ENCODE data around the gene TSPAN9. TPM values are rescaled to one million over a fixed set of nuclear protein-coding genes. Genes with fewer than 3 reads are reported as not detected.

TSPAN9 gene
- total and polyA plus RNA-seq, 10 of the 15 experiments (the other 5 are each of a cell fraction or from before 2014, with no cell fraction given), result 0.03 to 1.0 (median 0.12) TPM; not detected in 5

DNA sequence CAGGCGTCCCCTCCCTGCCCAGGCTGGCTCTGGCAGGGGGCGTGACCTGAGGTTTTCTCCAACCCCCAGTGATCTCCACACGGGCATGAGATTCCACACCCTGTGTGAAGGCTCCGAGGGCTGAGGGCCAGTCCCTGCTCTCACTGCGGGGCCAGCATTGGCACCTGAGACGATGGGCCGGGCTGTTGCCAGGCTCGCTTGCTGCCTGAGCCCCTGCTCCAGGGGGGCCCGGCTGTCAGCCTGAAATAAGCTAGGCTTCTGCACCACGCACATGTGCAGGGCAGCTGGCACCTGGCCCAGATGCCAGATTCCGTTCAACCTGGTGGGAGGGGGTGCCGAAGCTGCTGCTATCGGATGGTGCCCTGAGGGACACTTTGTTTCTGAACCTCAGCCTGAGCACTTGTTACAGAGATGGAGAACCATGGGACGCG, 217.3 kb downstream of the TSPAN9 start (continued):
- TF ChIP-seq, protein P1, sequence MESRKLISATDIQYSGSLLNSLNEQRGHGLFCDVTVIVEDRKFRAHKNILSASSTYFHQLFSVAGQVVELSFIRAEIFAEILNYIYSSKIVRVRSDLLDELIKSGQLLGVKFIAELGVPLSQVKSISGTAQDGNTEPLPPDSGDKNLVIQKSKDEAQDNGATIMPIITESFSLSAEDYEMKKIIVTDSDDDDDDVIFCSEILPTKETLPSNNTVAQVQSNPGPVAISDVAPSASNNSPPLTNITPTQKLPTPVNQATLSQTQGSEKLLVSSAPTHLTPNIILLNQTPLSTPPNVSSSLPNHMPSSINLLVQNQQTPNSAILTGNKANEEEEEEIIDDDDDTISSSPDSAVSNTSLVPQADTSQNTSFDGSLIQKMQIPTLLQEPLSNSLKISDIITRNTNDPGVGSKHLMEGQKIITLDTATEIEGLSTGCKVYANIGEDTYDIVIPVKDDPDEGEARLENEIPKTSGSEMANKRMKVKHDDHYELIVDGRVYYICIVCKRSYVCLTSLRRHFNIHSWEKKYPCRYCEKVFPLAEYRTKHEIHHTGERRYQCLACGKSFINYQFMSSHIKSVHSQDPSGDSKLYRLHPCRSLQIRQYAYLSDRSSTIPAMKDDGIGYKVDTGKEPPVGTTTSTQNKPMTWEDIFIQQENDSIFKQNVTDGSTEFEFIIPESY (IDR thresholded peaks at IDR 0.05), result no peak

- Histone ChIP-seq H3K4me3 (no peak overlapping the region), H3K9ac (ENCODE audit: control insufficient read depth, insufficient read depth, low read length) (no peak overlapping the region), H3K27ac (ENCODE audit: control insufficient read depth, insufficient read depth) (no peak overlapping the region), H4K20me1 (ENCODE audit: control insufficient read depth, insufficient read depth) (no peaks in the 10 kb centered on the region), H3K27me3 (replicated peaks in 1 of 2; ENCODE audit: control insufficient read depth in 2 of 2, insufficient read depth in 2 of 2, low read length in 1 of 2) (peaks cover 0 to 4% of the 10 kb centered on the region in 2 experiments; a peak in 3 of 4 replicates), H3K4me1 (ENCODE audit: control insufficient read depth, insufficient read depth, low read length) (no peaks in the 10 kb centered on the region), H3K79me2 (ENCODE audit: control insufficient read depth, insufficient read depth, low read length) (no peaks in the 10 kb centered on the region), H3K9me3 (replicated peaks; ENCODE audit: control insufficient read depth, insufficient read depth, low read length) (no peaks in the 10 kb centered on the region), H2AFZ (ENCODE audit: control insufficient read depth, low read depth, low read length) (no peak overlapping the region), H3K36me3 (ENCODE audit: control insufficient read depth in 2 of 2, insufficient read depth in 2 of 2, low read length in 1 of 2) (no peaks in the 10 kb centered on the region), H3K4me2 (ENCODE audit: control insufficient read depth, insufficient read depth) (no peak overlapping the region)
- ChIA-PET POLR2A (no interaction called here), RAD21 (ENCODE audit: unreplicated experiment) (no interaction called here), SMC1A (ENCODE audit: uncharacterized antibody, unreplicated experiment) (no interaction called here), CTCF (interaction anchor here (1.2 kb wide), 1 partner anchor 500 kb away, joined by 3 read pairs; no protein-coding TSS in a partner anchor)
- FAIRE-seq (no peak), DNase-seq (ENCODE audit: low read depth, low spot score) (no peak), ATAC-seq (no peak)
- in situ Hi-C loops (cut with MboI), result loop anchor here (5.0 to 10.0 kb wide), 2 partner anchors 480 to 507 kb away; no protein-coding TSS in a partner anchor
- TF ChIP-seq TCF7 (IDR thresholded peaks at IDR 0.05; ENCODE audit: borderline replicate concordance), result no peak
- no peak for TF ChIP-seq GATAD2B (conservative IDR thresholded peaks at IDR 0.05; ENCODE audit: low read depth)
- TF ChIP-seq SP1 (IDR thresholded peaks at IDR 0.05; ENCODE audit: low read depth, low read length), result no peak
- no peak for TF ChIP-seq SPI1 (IDR thresholded peaks at IDR 0.05; ENCODE audit: borderline replicate concordance, insufficient read depth, low read depth, low read length)
- TF ChIP-seq ATF7 (IDR thresholded peaks at IDR 0.05; ENCODE audit: low read depth), result no peak
- TF ChIP-seq CBX3 (IDR thresholded peaks at IDR 0.05; ENCODE audit: borderline replicate concordance, low read depth), result no peak
- TF ChIP-seq RAD21 (IDR thresholded peaks at IDR 0.05; ENCODE audit: insufficient read depth, low read depth, low read length), result no peak
- TF ChIP-seq RELA (IDR thresholded peaks at IDR 0.05; ENCODE audit: borderline replicate concordance, partially characterized antibody), result no peak
- TF ChIP-seq CHD2 (IDR thresholded peaks at IDR 0.05; ENCODE audit: borderline replicate concordance, low read depth, low read length), result no peak
- TF ChIP-seq E4F1 (IDR thresholded peaks at IDR 0.05; ENCODE audit: borderline replicate concordance, partially characterized antibody), result no peak
- TF ChIP-seq BMI1 (IDR thresholded peaks at IDR 0.05; ENCODE audit: borderline replicate concordance), result no peak
- no peak for TF ChIP-seq NR2C1 (IDR thresholded peaks at IDR 0.05)
- no TSS peak for BruUV-seq (replicated peaks)
- intact Hi-C loops (cut with micrococcal nuclease; ENCODE audit: unreplicated experiment), result no loop called here
- 44% methylated on average over 8 of the region's 8 CpGs for WGBS (ENCODE audit: insufficient coverage, insufficient replicate concordance, low lambda C conversion rate, missing lambda C conversion rate)
These were observed 218.0 kb downstream of the TSPAN9 start for GRCh38 chr12:3295225-3295624.
